SW480 (cell line): ENCODE measurements around the gene PGAP3.

Source experiments
- DNase-seq: peaks from one replicate; pipeline ENCODE4 v3.0.0-alpha.2; 2016; ENCODE audit warnings: low spot score

PGAP3 gene

GRCh38 chr17:39697961-39698360, 10.1 kb upstream of the PGAP3 start:
- DNase-seq = no peak

GRCh38 chr17:39696731-39697130, 8.9 kb upstream of the PGAP3 start:
- no peak for DNase-seq

GRCh38 chr17:39695089-39695474, 7.2 kb upstream of the PGAP3 start:
- DNase-seq = no peak

- no peak for DNase-seq
These were observed 6.7 kb upstream of the PGAP3 start for GRCh38 chr17:39694593-39694992.

GRCh38 chr17:39688945-39689344, 1.1 kb upstream of the PGAP3 start:
- no peak for DNase-seq

- no peak for DNase-seq
These were observed 598 bp upstream of the PGAP3 start for GRCh38 chr17:39688475-39688835.

GRCh38 chr17:39687101-39687545, 734 bp downstream of the PGAP3 start:
- no peak for DNase-seq

- no peak for DNase-seq
These were observed 3.3 kb downstream of the PGAP3 start for GRCh38 chr17:39684369-39685192.

- no peak for DNase-seq
These were observed 4.4 kb downstream of the PGAP3 start for GRCh38 chr17:39683295-39683939.

GRCh38 chr17:39679521-39680192, 8.2 kb downstream of the PGAP3 start:
- no peak for DNase-seq

- peak; percentile 68 for DNase-seq
These were observed 9.3 kb downstream of the PGAP3 start for GRCh38 chr17:39678340-39679116.

GRCh38 chr17:39677542-39678339, 10.1 kb downstream of the PGAP3 start:
- DNase-seq = no peak

- DNase-seq = no peak
These were observed 10.8 kb downstream of the PGAP3 start for GRCh38 chr17:39677072-39677471.

GRCh38 chr17:39676198-39676819, 11.5 kb downstream of the PGAP3 start:
- peak; percentile 49 for DNase-seq

GRCh38 chr17:39675390-39676082, 12.3 kb downstream of the PGAP3 start:
- DNase-seq = no peak

GRCh38 chr17:39674702-39675389, 13.0 kb downstream of the PGAP3 start:
- DNase-seq = peak; percentile 38

- DNase-seq = no peak
These were observed 13.7 kb downstream of the PGAP3 start for GRCh38 chr17:39674179-39674578.

GRCh38 chr17:39673335-39674081, 14.3 kb downstream of the PGAP3 start:
- DNase-seq = no peak
